NCI-H2029 (cell line): Measurements from ENCODE around the gene TRPV3.
"Not testable (repeated sequence)": the region's sequence is repeated elsewhere in the genome, so short reads cannot be mapped to it uniquely, and the experiment has no call there.

Source experiments
- DNase-seq: peaks from one replicate; lab custom pipeline; 2025; lab: John Stamatoyannopoulos, UW

TRPV3 gene

DNA sequence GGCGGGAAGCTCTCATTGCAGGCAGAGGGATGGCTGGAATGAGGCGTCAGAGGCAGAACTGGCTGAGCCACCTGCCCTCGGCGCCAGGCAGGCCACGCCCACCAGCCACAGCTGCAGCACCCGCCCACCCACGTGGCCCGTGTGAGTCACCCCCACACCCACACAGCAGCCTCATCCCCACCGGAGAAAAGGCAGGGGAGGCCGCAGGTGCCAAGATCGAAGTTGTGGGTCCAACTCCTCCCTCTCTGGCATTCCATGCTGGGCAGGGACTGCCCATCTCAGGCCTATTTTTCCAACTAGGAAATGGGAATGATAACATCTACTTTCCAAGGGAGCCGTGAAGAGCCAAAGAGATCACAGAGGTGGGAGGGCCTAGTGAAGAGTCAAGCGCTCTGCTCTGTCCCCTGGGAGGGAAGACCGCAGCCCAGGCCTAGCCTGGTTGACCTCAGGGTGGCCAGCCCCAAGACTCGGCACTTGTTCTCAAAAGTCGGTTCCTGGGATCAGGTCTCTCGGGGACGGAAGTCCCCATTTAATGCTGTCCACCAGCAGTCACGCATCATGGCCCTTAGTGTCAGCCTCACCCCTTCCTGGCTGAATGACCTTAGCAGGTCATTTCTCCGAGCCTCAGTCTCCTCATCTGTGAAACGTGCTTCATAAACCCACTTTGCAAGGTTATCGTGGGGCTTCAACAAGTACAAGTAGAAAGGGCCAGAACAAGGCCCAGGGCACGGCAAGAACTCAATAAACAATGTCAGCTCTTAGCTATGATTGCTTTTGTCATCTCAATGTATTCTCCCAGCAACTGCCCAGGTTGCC is at the start of gene TRPV3:
Gene TRPV3, minus strand, starts transcription at position 45 of the 816 bp plus-strand sequence. CDS start 2,962 bp downstream, outside the sequence.
- no peak for DNase-seq

- no peak for DNase-seq
Measured at GRCh38 chr17:3603870-3604259, 46.3 kb upstream of the TRPV3 start.

GRCh38 chr17:3603119-3603869 is 45.7 kb upstream of the TRPV3 start:
- no peak for DNase-seq

- no peak for DNase-seq
Measured at GRCh38 chr17:3602499-3602898, 44.9 kb upstream of the TRPV3 start.

- no peak for DNase-seq
Measured at GRCh38 chr17:3600529-3601205, 43.1 kb upstream of the TRPV3 start.

- DNase-seq = no peak
Measured at GRCh38 chr17:3598078-3598477, 40.5 kb upstream of the TRPV3 start.

DNA sequence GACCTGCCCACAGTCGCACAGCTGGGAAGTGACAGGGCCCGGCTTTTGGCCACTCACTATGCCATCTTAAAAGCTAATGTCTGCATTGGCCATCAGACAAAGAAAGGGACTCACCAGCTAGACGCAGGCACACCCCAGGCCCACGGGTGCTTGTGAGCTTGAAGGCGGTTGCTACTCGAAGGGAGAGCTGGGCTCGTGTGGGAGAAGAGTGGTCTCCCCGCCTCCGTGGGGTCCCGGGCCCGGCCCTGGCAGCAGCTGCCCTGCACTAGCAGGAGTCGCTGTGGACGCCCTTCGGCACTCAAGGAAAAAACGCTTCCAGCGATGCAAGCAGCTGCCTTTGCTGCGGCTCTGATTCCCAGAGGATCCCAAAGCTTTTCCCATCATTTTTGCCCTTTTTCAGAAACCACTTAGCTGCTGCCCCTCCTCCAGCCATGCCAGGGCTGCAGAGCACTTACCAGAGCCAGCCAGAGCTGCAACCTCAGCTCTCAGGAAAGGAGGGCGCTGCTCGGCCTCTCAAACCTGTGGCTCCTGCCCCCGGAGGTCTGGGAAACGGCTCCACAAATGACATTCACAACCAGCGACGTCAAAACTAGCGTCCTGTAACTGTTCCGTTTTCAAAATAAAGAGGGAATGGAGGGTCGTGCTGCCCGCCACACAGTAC is 39.3 kb upstream of the TRPV3 start:
- DNase-seq = no peak

DNA sequence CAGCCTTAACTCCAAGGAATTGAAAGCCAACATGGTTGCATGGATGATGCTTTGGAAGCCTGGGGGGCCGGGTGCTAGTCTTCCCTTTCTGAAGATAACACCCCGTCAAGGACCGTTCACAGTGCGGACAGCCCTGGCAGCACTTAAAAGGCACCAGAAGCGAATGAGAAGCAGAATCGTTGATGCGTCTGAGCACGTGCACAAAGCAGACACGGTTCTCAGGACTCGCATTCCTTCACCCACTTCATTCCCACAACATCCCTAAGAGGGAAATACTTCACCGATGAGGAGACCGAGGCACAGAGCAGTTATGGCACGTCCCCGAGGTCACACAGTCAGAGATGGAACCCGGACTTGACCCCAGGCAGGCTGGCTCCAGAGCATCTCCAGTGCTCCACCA is 37.4 kb upstream of the TRPV3 start:
- DNase-seq = no peak

DNA sequence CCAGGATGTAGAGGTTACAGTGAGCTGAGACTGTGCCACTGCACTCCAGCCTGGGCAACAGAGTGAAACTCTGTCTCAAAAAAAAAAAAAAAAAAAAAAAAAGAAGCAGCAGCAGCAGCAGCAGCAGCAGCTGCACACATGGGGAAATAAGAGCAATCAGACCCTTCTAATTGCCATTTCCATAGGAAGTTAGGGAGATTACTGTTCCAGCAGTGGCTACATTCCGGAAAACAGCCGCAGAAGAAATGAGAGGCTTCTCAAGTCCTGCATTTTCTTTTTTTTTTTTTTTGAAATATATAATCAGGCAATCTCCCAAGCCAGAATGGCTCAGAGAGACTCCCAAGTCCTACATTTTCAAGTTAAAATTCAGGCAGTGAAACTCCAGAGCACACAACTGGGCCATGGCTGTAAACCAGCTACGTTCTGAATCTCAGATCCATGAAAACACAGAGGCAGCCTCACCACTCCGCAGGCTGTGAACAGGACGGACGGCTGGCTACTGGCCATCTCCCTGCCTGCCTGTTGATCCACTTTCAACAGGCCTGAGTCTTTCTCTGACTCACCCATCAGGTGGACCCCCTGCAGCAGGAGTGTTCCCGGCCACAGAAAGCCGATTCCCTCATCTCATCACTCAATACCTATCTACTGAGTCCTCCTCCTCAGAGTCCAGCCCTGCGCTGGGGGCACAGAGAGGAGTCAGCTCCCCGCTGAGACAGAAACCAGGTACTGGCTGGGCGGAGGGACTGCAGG is 36.6 kb upstream of the TRPV3 start:
- DNase-seq = no peak

DNA sequence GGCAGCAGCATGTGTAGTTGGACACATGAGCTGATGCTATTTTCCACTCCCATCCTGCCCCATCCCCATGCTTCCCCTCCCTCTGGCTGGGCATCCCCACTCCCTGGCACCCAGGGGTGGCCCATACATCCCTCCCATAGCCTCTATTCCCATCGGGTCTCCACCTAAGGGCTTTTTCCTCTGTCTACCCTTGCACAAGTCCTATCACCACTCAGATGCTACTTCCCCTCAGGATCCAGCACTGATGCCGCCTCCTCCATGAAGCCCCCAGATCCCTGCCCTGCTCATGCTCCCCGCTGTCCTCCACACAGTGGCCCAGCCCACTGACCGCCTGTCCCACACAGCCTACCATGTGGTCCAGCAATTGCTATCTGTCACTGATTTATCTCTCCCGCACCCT is 35.8 kb upstream of the TRPV3 start:
- no peak for DNase-seq

DNA sequence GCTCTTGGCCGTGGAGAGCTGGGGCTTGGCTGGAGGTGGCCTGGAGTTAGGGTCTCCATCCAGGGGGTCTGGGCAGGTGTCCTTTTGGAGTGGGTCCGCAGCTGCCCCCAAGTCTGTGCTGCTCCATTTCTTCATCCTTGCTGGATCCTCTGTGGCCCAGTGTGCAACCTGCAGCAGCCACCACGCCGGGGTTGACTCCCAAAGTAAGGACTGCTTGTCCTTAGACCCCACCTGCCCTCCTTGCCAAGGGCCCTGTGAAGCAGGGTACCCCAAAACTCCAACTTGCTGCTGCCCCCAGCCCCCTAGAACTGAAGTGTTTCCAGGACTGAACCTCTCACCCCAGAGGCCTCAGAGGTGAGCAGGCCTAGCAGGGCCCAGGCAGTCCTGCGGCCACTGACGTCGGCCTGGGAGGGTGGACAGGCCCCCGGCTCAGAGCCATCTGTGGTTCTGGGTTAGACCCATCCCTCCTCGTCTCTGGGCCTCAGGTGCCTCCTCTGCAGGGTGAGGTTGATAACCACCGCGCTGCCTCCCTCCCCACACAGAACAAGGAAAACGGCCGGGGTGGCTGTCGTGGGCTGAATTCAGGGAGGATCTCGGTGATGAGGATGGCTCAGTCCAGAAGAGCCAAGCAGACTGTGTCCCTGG is 34.7 kb upstream of the TRPV3 start:
- DNase-seq = no peak

GRCh38 chr17:3590768-3591167 is 33.2 kb upstream of the TRPV3 start:
- DNase-seq = no peak

- DNase-seq = no peak
Measured at GRCh38 chr17:3590231-3590630, 32.6 kb upstream of the TRPV3 start.

DNA sequence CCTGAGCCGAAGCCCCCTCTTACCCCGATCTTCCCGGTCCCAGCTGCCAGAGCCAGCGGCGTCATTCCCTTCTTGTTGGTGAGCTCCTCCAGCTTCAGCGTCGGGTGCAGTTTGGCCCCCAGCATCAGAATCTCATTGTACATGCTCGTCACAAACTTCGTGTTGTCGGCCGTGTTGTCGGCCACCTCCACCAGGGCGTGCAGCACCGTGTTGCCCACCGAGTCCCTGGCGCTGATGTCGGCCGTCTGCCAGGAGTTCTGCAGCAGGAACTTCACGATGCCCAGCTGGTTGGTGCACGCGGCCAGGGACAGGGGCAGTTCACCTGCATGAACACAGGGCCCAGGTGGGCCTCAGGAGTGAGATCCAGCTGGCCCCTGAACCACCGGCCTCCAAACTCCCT is 32.2 kb upstream of the TRPV3 start:
- DNase-seq = no peak

DNA sequence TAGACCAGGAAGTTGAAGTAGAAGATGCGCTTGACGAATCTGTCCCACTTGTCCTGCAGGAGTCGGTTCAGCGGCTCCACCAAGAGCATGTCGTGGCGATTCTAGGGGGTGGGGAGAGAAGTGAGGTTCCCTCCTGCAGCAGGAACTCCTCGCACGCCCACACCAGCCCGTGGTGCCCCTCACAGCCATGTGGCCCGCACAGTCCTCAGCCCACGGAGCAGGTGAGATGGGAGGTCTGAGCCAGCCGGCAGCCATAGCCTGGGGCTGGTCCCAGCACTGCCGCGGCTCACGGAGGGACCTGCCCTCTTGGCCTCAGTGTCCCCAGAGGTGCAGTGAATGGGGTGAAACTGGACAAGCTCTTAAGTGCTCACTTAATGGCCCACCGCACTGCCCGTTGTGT is 28.2 kb upstream of the TRPV3 start:
- no peak for DNase-seq

DNA sequence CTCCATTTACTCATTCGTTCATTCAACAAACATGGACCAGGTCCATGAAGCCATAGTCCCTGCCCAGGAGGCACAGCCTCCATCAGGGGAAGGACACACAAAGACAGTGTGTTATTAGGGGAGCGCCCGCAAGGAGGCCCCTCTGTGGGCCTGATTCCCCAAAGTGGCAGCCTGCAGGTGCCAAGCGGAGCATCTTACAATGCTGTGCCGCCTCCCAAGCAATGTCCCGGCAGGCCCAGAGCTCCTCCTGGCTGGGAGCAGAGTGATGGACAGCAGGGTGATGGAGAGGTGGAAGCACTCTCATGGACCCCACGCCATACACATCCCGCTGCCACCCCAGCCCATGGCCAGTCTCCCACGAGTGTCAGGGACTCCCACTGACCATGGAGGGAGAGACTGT is 25.8 kb upstream of the TRPV3 start:
- DNase-seq = no peak

- DNase-seq = peak; percentile 4
Measured at GRCh38 chr17:3582915-3583314, 25.3 kb upstream of the TRPV3 start.

- not testable (repeated sequence) for DNase-seq
Measured at GRCh38 chr17:3578667-3579066, 21.1 kb upstream of the TRPV3 start.

DNA sequence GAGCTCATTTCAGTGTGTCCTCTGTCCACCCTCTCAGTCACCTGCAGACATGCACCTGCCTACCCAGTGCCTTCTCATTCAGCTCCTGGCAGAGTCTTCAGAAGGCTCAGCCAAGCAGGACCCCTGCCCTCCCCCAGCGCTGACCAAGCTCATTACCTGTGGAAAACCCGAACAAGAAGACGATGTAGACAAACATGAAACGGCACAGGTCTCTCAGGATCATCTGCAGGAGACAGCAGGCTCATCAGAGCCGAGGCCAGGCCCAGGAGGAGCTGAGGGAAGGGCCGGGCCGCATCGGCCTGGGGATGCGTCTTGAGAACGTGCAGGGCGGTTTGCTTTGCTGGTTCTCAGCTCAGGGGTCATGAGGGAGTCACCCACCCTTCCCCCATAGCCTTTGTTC is 19.4 kb upstream of the TRPV3 start:
- DNase-seq = no peak

DNA sequence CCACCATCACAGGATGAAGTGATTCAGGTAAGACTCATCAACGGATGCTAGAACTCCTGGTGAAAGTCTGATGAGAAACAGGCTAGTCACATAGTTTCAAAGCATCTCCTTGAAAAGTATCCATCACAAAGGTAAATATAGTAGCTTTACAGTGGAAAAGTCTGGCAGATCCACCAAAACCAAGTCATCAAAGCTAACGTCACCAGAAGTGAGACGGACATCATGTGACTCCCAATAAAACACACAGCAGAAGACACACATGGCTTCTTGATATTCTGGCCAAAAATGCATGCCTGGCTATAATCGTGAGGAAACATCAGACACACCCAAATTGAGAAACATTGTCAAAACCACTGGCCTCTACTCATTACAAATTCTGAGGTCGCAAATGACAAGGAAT is 17.9 kb upstream of the TRPV3 start:
- no peak for DNase-seq

- DNase-seq = no peak
Measured at GRCh38 chr17:3574231-3574630, 16.6 kb upstream of the TRPV3 start.
